GM18951 (cell line): Measurements from ENCODE around the gene FOXP1.

Source experiments
- POLR2A ChIP-seq: IDR thresholded peaks from 4 replicates; pipeline ENCODE4 v1.6.1; 2011; ENCODE audit warnings: mild to moderate bottlenecking; ENCODE audit not compliant: insufficient read length, insufficient read depth; ENCODE audit errors: extremely low read depth
- in situ Hi-C: fragments of 300-500 bp; cut with MboI; formaldehyde crosslinking; loops from one replicate; pipeline ENCODE4 v1.12.0; 2022; ENCODE audit warnings: low sequenced_read_pairs, mixed read lengths, inconsistent platforms; ENCODE audit not compliant: unreplicated experiment

The FOXP1 gene

DNA sequence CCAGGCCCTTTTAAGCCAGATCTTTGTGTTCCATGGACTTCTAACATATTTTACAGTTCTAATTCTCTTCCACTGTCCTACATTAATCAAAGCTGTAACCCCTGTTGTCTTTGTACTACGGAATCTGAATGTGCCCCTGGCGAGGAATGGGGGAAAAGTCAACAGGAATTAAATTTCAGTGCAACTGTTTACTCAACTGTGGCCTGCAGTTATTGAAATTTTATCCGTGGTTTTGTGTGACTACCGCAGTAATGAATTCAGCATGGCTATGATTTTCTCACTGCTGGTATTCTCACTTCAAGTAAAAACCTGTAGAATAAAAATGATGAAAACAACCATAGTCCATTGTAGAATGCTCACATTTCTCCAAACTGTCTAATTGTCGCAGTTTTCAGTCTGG is 388.0 kb downstream of the FOXP1 start:
- in situ Hi-C loops = no loop called here
- no peak for TF ChIP-seq POLR2A

DNA sequence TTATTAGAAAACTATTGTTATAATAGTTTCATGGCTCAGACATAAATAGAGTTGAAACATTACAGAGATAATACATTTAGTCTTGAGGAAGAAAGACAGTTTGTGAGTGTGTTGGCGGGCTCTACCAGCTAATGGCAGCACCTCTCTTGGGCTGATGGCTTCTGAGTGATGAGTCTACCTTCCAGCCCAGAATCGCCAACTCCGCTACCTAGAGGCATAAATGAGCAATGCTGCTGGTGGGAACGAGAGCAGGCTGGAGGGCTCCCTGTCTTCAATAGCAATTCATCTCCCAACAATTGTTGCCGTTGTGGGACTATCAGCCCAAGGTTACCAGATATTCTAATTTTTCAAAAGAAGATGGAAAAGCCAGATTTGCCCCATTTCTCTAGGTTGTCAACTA is 388.7 kb downstream of the FOXP1 start:
- TF ChIP-seq POLR2A = no peak
- in situ Hi-C loops = no loop called here

DNA sequence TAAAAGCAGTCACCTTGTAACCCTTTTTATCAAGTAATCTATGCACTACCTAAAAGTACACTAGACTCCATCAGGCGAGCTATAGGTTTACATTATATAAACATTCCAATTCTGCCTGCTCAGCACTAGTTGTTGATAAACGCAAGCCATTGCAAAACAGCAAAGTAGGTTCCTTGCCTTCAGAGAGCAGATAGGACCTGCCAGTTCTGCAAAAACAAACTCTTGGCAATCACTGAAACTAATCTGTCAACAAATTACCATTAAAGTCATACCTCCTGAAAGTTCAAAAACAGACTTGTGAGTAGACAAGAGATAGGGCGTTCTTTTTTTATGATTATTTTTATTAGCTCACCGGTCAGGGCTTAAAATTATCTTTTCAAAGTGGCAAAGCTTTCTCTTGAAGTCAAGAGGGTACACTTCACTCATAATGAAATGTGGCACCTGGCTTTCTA is 392.5 kb downstream of the FOXP1 start:
- no peak for TF ChIP-seq POLR2A
- in situ Hi-C loops = no loop called here

DNA sequence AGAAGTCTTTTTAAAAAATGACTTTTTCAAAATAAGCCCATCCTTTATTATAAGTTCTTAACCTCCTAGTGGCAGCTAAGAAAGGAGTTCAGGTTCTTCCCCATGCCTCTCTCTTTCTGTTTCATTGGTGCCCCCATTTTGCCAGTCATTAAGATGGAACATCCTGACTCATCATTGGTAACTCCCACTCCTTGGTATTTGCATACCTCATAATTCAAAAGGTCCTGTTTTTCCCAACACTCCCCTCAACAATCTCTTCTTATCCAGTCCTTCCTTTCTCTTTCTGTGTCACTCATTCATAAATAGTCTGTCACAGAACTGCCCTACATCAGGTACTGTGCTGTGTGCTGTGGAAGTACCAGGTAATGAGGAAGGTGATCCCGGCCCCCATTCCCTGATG is 394.0 kb downstream of the FOXP1 start:
- in situ Hi-C loops = no loop called here
- TF ChIP-seq POLR2A = no peak

DNA sequence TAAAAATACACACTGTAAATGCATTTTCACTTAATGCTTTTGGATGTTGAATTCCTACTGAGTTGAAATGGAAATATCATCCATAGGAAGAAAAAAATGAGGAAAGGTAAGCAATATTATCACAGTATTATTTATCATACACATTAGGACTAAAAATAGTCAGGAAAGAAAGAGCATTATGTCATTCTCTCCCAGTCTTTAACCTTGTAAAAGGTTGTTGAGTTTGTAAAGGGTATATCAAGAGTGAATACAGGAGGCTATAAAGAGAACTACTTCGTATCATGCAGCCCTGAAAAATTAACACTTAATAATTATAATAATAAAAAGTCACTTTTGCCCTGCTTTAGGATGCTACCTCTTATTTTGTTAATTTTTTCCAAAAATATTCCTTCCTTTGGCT is 395.8 kb downstream of the FOXP1 start:
- in situ Hi-C loops = no loop called here

DNA sequence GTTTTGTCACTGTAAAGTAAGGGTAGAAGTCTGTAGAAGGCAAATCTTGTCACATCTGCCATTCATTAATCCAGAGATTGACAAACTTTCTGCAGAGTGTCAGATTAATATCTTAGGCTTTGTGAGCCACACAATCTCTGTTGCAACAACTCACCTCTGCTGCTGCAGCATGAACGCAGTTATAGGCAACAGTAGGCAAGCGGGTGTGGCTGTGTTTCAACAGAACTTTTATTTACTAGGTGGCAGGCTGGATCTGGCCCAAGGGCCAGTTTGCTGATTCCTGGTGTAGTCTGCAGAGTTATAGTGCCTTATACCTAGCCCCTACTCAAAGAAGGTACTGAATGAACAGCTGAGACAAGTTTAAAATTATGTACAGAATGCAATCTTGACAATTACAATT is 396.7 kb downstream of the FOXP1 start:
- no peak for TF ChIP-seq POLR2A
- in situ Hi-C loops = no loop called here

More for the DNA sequence above, 395.8 kb downstream of the FOXP1 start:
- no peak for TF ChIP-seq POLR2A

DNA sequence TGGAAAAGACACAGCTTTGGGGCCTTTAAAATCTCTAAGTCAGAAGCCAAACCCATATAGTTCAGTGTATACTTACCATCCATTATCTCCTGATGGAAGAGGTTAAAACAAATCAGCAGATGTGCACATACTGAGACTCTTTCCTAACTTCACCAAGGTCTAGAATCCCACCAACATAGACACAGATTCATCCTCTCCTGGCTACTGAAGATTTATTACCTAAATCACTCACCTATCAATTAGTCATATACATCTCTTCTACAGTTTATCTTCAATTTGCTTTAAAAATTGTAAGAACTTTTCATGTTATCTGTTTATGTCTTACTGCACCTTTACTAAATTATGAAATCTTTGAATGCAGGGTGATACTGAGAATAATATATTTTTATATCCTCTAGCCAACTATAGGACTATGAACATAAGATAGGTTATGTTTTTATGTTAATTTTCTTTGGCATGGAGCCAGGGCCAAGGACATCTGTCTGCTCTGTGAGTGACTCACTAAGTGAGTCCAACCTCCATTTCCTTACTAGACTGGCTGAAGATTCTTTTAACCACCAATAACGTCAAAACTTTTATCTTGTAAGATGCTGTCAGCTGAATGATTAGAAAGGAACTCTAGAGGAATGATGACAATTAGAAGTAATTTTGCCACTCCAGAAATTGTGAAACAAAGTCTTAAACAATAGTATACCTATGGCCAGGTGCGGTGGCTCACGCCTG is 397.6 kb downstream of the FOXP1 start:
- no peak for TF ChIP-seq POLR2A
- in situ Hi-C loops = no loop called here

DNA sequence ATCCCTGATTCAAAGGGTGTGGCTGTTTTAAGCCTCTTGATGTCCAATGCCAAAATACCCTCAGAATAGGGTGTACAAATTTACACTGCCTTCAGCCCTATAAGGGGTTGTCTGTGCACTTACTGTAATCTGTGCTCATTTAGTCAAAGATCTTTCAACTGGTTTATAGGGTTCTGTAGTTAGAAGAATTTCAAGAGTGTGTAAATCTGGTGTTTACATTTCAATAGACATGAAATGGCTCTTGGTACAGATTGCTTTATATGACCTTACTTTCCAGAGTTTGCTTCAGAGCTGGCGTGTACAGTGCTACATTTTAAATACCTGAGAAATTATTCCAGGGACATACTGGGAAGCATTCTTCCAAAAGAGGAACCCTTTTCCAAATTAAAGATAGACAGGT is 399.3 kb downstream of the FOXP1 start:
- in situ Hi-C loops = no loop called here
- no peak for TF ChIP-seq POLR2A

DNA sequence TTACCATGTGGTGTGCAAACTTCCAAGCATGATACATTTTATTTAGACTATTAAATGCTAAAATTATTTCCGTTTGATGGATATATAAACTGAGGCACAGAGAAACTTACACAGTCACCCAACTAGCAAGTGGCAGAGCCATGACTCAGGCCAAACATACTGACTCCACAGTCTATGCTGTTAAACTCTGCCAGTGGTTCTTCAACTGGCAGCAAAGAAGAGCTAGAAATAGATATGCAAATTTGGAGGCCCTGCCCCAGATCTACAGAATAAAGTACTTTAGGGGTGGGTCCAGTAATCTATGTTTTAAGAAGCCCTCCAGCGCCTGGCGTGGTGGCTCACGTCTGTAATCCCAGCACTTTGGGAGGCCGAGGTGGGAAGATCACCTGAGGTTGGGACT is 400.0 kb downstream of the FOXP1 start:
- TF ChIP-seq POLR2A = no peak
- in situ Hi-C loops = no loop called here

DNA sequence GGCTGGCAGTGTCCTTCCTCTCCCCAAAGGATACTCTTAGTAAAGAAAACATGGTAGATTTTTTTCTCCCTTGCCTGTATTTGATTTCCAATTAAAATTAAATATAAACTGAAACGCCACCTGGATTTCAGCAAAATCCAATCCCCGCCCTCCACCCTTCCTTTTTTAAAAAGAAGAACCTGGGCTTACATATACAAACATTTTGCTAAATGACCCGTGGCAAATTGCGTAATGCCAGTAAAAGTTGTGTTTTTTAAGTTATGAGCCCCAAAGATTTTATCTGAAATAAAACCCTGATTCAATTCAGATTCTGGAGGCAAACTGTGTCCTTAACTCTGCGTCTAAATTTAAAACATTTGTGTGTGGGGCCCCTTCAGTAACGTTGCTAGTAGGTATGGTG is 403.0 kb downstream of the FOXP1 start:
- no peak for TF ChIP-seq POLR2A
- in situ Hi-C loops = no loop called here

DNA sequence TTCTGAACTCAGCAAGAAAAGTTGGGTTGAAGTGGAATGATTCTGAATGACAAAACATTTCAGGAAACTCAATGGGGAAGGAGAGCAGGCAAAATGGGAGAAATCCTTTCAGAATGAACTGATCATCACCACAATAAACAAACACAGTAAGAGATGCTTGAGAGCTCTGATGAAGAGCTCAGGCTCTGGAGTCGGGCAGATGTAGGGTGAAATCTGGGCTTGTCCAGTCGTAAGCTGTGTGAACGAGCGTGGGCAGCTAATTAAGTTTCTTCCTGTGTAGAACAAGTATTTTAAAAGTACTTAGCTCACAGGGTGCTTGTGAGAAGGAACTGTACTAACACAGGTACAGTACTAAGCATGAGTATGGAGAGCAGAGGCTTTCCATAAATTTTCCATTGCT is 406.2 kb downstream of the FOXP1 start:
- in situ Hi-C loops = no loop called here
- TF ChIP-seq POLR2A = no peak

DNA sequence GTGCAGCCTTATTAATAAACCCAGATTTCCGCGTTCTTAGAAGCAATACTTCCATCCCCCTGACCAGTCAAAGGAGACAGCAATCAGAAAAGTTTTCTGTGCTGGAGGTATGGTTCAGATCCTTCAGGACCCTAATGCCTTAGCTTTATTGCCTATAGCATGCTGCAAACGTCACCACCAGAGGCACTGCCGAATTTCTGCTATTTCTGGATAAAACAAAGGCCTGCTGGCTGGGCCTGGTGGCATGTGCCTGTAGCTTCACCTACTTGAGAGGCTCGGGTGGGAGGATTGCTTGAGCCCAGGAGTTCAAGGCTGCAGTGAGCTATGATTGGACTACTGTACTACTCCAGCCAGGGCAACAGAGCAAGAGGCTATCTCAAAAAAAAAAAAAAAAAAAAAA is 407.2 kb downstream of the FOXP1 start:
- no peak for TF ChIP-seq POLR2A
- in situ Hi-C loops = no loop called here

DNA sequence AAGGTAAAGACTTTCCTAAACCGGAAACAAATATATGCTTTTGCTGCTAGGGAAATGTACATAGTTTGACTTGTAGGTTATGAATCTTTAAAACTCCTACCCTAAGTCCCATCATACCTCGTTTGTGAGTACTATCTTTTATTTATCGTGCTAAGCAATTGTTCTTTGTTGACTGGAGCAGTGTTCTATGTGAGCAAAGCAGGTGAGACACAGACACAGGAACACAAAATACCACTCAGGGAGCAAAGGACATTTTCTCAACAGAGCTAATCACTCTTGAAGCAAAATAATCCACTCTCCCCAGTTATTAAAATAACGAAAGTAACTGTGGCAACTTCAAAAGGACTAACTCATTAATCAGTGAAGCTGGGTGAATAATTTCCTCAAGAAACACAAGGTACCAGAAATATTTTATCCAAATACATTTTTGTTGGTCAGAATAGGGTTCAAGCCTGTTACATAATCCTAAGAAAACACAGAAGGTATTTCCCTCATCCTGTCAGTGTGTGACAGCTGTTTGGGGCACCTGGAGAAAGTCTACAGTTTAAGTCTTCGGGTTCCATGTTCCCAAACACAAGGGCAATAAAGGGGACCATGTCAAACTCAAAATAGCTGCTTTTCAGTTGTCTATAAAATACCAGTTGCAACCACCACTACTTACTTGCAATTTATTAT is 407.7 kb downstream of the FOXP1 start:
- no peak for TF ChIP-seq POLR2A
- in situ Hi-C loops = no loop called here

DNA sequence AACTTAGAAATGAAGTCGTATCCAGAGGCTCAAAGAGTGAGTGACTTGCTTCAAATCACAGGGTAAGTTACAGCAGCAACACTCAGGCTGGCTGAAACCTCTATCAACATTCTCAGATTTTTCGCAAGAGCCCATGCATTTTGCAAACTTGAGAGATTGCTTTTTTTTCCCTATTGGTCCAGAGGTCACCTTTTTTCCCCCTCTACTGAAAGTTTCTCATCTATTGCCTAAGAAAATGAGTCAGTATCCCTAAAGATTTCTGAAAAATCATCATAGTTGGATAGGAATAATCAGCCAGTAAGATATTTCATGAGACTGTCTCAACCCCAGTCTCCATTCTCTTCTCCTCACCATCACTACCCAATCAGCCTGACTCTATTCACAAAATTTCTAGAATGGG is 410.6 kb downstream of the FOXP1 start:
- in situ Hi-C loops = no loop called here
- TF ChIP-seq POLR2A = no peak

DNA sequence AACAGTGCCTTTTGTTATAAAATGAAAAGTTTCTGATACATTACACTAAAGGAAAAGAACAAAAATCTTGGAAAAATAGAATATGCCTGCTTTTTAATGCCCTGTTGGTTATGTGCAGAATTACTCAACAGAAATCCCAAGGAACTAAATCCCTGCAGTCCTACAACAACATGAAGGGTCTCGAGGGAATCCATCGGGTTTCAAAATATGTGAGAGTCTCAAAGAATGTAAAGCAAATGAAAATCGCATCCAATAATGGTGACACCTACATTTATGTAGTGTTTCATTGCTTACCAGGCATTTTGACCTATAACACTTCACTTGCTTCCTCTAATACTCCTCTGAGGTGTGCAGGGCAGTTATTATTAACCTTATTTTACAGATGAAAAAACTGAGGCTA is 411.3 kb downstream of the FOXP1 start:
- no peak for TF ChIP-seq POLR2A
- in situ Hi-C loops = no loop called here

DNA sequence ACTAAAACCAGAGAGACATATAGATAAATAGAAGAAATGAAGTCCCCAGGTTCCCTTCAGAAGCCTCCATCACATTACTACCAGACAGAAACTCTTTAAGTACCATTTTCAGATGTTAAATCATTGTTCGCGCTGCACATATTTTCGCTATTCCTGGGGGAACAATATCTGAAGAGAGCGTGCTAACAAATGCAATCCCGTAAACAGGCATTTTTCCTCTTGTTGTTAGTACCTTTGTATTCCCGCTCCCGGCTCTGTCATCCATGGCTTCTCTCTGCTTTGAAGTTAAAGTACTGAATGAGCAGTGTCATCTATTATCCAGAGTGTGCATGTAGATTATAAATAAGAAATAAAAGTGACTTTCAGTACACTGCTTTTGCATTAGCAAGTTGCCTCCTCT is 412.3 kb downstream of the FOXP1 start:
- in situ Hi-C loops = no loop called here
- TF ChIP-seq POLR2A = no peak
